OCI-LY3 (cell line): ENCODE measurements around the gene PEPD.

Source experiments
- H2AFZ ChIP-seq: fragments of 200-600, 300-600 bp; shearing (Covaris generic); 2 replicates; pipeline ENCODE4 v1.6.0; 2014; ENCODE audit warnings: antibody characterized with exemption, low read depth, low read length
- H3K27ac ChIP-seq: fragments of 200-600, 300-600 bp; sonication (generic); 2 replicates; pipeline ENCODE4 v1.5.1; 2014; ENCODE audit warnings: mild to moderate bottlenecking, low read length, moderate library complexity, mixed read lengths
- H3K27me3 ChIP-seq: fragments of 200-600, 300-600 bp; sonication (generic); 2 replicates; pipeline ENCODE4 v1.6.1; 2014; ENCODE audit warnings: low read depth, low read length, mixed read lengths
- H3K36me3 ChIP-seq: fragments of 200-600, 300-600 bp; sonication (generic); replicated peaks from 2 replicates; pipeline ENCODE3; 2014; ENCODE audit warnings: low read depth, low read length, mixed read lengths
- H3K4me1 ChIP-seq: fragments of 300-600, 200-600 bp; sonication (generic); 2 replicates; pipeline ENCODE4 v1.6.1; 2014; ENCODE audit warnings: low read length, mixed read lengths
- H3K4me2 ChIP-seq: fragments of 200-600, 300-600 bp; sonication (generic); 2 replicates; pipeline ENCODE4 v1.6.1; 2014; ENCODE audit warnings: low read length, mixed read lengths
- H3K4me3 ChIP-seq: fragments of 300-600, 200-600 bp; sonication (generic); 2 replicates; pipeline ENCODE4 v1.5.1; 2014; ENCODE audit warnings: antibody characterized with exemption, mild to moderate bottlenecking, low read length, moderate library complexity
- H3K79me2 ChIP-seq: fragments of 300-600, 200-600 bp; shearing (Covaris generic); 2 replicates; pipeline ENCODE4 v1.6.1; 2014; ENCODE audit warnings: mild to moderate bottlenecking, low read length, mixed read lengths
- H3K9ac ChIP-seq: fragments of 300-600, 200-600 bp; shearing (Covaris generic); 2 replicates; pipeline ENCODE4 v1.6.0; 2014; ENCODE audit warnings: mild to moderate bottlenecking, low read length, moderate library complexity
- H3K9me3 ChIP-seq: fragments of 200-600, 300-600 bp; shearing (Covaris generic); 2 replicates; pipeline ENCODE4 v1.6.1; 2014; ENCODE audit warnings: low read length, mixed read lengths; ENCODE audit not compliant: insufficient read depth
- H4K20me1 ChIP-seq: fragments of 200-600, 300-600 bp; sonication (generic); 2 replicates; pipeline ENCODE4 v1.6.1; 2016; ENCODE audit warnings: low read length, mixed read lengths; ENCODE audit not compliant: insufficient read depth
- CTCF ChIP-seq: fragments of 200-600, 300-600 bp; sonication (generic); IDR thresholded peaks from 2 replicates; pipeline ENCODE4 v1.5.1; 2014; ENCODE audit warnings: antibody characterized with exemption, low read length, low read depth
- EZH2phosphoT487 ChIP-seq: fragments of 200-600 bp; shearing (Covaris generic); IDR thresholded peaks from 2 replicates; pipeline ENCODE4 v1.6.1; 2018; ENCODE audit warnings: antibody characterized with exemption, mixed run types, low read depth

PEPD gene

GRCh38 chr19:33469171-33470039, 52.2 kb downstream of the PEPD start:
- Histone ChIP-seq H3K27ac (no peak overlapping the region), H3K79me2 (no peaks in the 10 kb centered on the region), H3K9me3 (no peaks in the 10 kb centered on the region), H4K20me1 (no peaks in the 10 kb centered on the region), H3K4me1 (no peaks in the 10 kb centered on the region), H3K4me2 (no peak overlapping the region), H3K36me3 (no peaks in the 10 kb centered on the region), H3K4me3 (no peak overlapping the region), H2AFZ (no peak overlapping the region), H3K9ac (no peak overlapping the region), H3K27me3 (no peaks in the 10 kb centered on the region)
- TF ChIP-seq CTCF (no peak), EZH2phosphoT487 (no peak)

- no peaks in the 10 kb centered on the region for H3K79me2 ChIP-seq
- no peaks in the 10 kb centered on the region for H4K20me1 ChIP-seq
- TF ChIP-seq EZH2phosphoT487 = no peak
- no peak for TF ChIP-seq CTCF
- H3K36me3 ChIP-seq = no peaks in the 10 kb centered on the region
- no peak overlapping the region for H3K27ac ChIP-seq
- no peaks in the 10 kb centered on the region for H3K9me3 ChIP-seq
- no peak overlapping the region for H2AFZ ChIP-seq
- no peak overlapping the region for H3K9ac ChIP-seq
- no peak overlapping the region for H3K4me3 ChIP-seq
- H3K27me3 ChIP-seq = no peaks in the 10 kb centered on the region
- no peak overlapping the region for H3K4me2 ChIP-seq
- H3K4me1 ChIP-seq = no peaks in the 10 kb centered on the region
Measured at GRCh38 chr19:33468361-33469170, 53.0 kb downstream of the PEPD start.

- Histone ChIP-seq H3K4me2 (no peak overlapping the region), H3K9ac (no peak overlapping the region), H3K79me2 (no peaks in the 10 kb centered on the region), H4K20me1 (no peaks in the 10 kb centered on the region), H3K9me3 (no peaks in the 10 kb centered on the region), H2AFZ (no peak overlapping the region), H3K27ac (no peak overlapping the region), H3K4me3 (no peak overlapping the region), H3K4me1 (no peaks in the 10 kb centered on the region), H3K27me3 (no peaks in the 10 kb centered on the region), H3K36me3 (no peaks in the 10 kb centered on the region)
- TF ChIP-seq CTCF (no peak), EZH2phosphoT487 (no peak)
Measured at GRCh38 chr19:33467851-33468250, 53.7 kb downstream of the PEPD start.

- H3K4me2 ChIP-seq = no peak overlapping the region
- H3K9me3 ChIP-seq = no peaks in the 10 kb centered on the region
- TF ChIP-seq EZH2phosphoT487 = no peak
- H3K4me3 ChIP-seq = no peak overlapping the region
- H3K79me2 ChIP-seq = no peaks in the 10 kb centered on the region
- no peak overlapping the region for H2AFZ ChIP-seq
- H3K27me3 ChIP-seq = no peaks in the 10 kb centered on the region
- no peak overlapping the region for H3K27ac ChIP-seq
- no peaks in the 10 kb centered on the region for H4K20me1 ChIP-seq
- no peaks in the 10 kb centered on the region for H3K36me3 ChIP-seq
- H3K9ac ChIP-seq = no peak overlapping the region
- no peaks in the 10 kb centered on the region for H3K4me1 ChIP-seq
Measured at GRCh38 chr19:33465834-33466233, 55.8 kb downstream of the PEPD start.
